Pons (tissue), 1 donor: ENCODE measurements around the gene ANKFN1.

Source experiments
- DNase-seq: peaks from one replicate; pipeline ENCODE4 v3.0.0-alpha.2; 2016; ENCODE audit warnings: low spot score

The ANKFN1 gene

GRCh38 chr17:56505154-56505756 is 352.0 kb downstream of the ANKFN1 start:
- no peak for DNase-seq

DNA sequence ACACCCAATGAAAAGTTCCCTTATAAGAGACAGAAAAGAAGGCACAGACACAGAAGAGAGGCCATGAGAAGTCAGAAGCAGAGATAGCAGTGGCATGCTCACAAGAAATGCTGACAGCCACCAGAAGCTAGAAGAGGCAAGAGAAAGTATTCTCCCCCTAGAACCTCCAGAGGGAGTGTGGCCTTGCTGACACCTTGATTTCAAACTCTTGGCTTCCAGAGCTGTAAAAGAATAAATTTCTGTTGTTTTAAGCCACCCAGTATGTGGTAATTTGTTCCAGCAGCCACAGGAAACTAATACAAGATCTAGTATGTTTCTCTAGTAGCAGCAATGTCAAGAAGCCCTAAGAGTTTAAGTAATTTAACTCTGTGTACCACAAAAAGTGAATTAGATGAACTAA is 353.1 kb downstream of the ANKFN1 start:
- DNase-seq, result no peak

GRCh38 chr17:56510554-56511342 is 357.5 kb downstream of the ANKFN1 start:
- no peak for DNase-seq

- DNase-seq, result no peak
Measured at GRCh38 chr17:56514264-56514663, 361.0 kb downstream of the ANKFN1 start.

- no peak for DNase-seq
Measured at GRCh38 chr17:56514899-56515298, 361.6 kb downstream of the ANKFN1 start.

- DNase-seq, result no peak
Measured at GRCh38 chr17:56521414-56522141, 368.3 kb downstream of the ANKFN1 start.

DNA sequence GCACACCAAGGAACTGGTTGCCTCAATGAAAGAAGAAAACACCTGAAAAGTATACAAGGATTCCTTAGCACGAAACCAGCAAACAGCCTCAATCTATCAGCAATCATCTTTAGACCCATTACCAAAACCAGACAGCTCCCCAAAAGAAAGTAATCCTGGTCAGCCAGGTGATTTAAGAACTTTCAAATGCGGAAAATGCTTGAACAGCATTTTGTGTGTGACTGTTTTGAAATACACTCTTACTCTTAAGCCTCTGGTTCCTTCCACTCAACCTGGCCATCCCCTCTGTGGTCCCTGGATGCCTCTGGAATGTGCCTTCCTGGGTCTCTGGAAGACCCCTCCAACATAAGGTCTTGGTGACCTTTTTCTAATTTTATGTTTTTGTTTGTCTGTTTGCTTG is 369.8 kb downstream of the ANKFN1 start:
- no peak for DNase-seq

GRCh38 chr17:56528696-56529095 is 375.4 kb downstream of the ANKFN1 start:
- DNase-seq, result no peak

GRCh38 chr17:56532926-56533325 is 379.7 kb downstream of the ANKFN1 start:
- DNase-seq, result no peak

GRCh38 chr17:56536766-56537165 is 383.5 kb downstream of the ANKFN1 start:
- DNase-seq, result no peak

DNA sequence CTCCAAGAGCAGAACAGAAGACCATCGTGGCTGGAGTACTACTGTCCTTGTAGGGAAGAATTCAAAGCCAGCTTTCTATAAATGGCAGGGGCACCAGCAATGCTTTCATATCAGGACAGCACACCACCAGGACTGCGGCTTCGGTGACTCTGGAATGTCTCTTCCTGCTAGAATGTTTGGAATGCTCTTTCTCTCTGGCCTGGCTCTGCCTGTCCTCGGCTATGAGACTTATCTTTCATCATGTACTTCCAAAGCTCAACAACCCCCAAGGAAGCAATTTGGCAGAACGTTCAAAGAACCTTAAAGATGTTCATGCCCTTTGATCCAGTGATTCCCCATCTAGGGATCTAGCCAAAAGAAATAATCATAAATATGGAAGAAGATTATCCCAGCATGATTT is 387.6 kb downstream of the ANKFN1 start:
- DNase-seq, result no peak

GRCh38 chr17:56543280-56543679 is 390.0 kb downstream of the ANKFN1 start:
- DNase-seq, result no peak

DNA sequence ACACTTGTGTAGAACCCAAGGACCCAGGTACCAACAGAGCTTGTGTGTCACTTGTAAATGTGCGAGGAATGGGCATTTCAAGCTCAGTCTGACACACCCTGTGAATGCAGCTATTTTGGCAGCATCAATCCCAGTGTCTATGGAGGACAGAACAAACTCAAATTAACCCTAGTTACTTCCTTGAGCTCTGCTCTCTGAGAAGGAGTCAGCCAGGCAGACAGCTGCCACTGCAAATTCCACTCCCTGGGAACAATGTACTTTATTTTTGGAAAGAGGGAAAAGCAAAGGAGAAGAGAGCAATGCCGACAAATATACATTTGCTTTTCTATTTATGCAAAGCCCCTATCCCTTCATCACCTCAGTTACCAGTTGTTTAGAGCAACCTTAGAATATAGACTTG is 391.8 kb downstream of the ANKFN1 start:
- DNase-seq, result no peak

- no peak for DNase-seq
Measured at GRCh38 chr17:56545930-56546329, 392.7 kb downstream of the ANKFN1 start.

GRCh38 chr17:56548661-56549060 is 395.4 kb downstream of the ANKFN1 start:
- no peak for DNase-seq

- DNase-seq, result no peak
Measured at GRCh38 chr17:56549501-56549900, 396.2 kb downstream of the ANKFN1 start.

DNA sequence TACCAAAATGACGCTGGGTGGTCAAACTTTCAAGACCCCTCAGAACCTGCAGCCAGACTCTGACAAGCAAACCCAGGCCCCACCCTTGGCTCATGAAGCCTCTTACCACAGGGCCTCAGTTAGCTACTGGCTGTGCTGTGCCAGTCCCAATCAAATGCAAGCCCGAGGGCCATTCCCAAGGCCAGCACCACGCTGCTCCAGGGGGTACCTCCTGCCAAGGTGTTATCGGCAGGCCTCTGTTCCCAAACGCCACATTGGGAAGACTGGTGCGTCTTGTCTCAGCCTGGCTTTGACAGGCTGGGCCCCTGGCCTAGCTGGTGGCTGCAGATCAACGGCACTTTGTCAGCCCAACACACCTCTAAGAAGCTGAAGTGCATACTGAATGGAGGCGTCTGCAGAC is 404.4 kb downstream of the ANKFN1 start:
- no peak for DNase-seq

DNA sequence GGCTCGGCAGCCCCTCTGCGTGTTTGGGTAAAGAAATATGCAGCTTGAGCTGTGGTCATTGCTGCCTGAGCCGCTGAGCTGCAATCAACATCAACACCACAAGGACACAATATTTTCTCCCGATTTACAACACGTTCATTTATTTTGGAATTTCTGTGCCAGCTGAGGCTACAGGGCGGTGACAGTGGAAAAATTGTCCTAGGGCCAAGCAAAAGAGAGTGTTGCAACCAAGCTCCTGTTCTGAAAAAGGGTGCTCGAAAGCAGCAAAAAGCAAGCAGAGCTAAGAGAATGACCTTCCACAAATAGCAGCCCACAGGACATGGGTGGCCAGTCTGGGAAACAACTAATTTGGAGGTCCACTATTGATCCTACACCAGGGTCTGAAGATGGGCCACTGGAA is 404.8 kb downstream of the ANKFN1 start:
- DNase-seq, result no peak
